Osteoblast (primary cell): ENCODE data around the gene MRPL39. TPM values are rescaled to one million over a fixed set of nuclear protein-coding genes. Genes with fewer than 3 reads are reported as not detected.

Experiments used
- DNase-seq: peaks from one replicate; pipeline ENCODE4 v3.0.0; 2011; ENCODE audit warnings: low spot score, mixed read lengths; ENCODE audit not compliant: insufficient read length; ENCODE audit errors: missing footprints
- H2AFZ ChIP-seq: 2 replicates; pipeline ENCODE4 v1.6.0; 2011; ENCODE audit warnings: mild to moderate bottlenecking, low read length
- H3K27ac ChIP-seq: 2 replicates; pipeline ENCODE4 v1.5.1; 2011; ENCODE audit warnings: mild to moderate bottlenecking, low read depth, low read length, moderate library complexity
- H3K27me3 ChIP-seq: 2 replicates; pipeline ENCODE4 v1.6.0; 2012; ENCODE audit warnings: mild to moderate bottlenecking, control low read depth, inconsistent platforms, low read length, moderate library complexity; ENCODE audit not compliant: insufficient read depth
- H3K36me3 ChIP-seq: 2 replicates; pipeline ENCODE4 v1.5.1; 2011; ENCODE audit warnings: mild to moderate bottlenecking, low read length, control low read depth, moderate library complexity; ENCODE audit not compliant: insufficient read depth
- H3K4me1 ChIP-seq: 2 replicates; pipeline ENCODE4 v1.5.1; 2011; ENCODE audit warnings: mild to moderate bottlenecking, low read length, control low read depth, moderate library complexity; ENCODE audit not compliant: insufficient read depth
- H3K4me2 ChIP-seq: 2 replicates; pipeline ENCODE4 v1.6.0; 2011; ENCODE audit warnings: mild to moderate bottlenecking, low read length; ENCODE audit not compliant: insufficient read depth
- H3K4me3 ChIP-seq: fragments of 200-600 bp; sonication (generic); 3 replicates; pipeline ENCODE4 v1.5.1; 2012; ENCODE audit warnings: mild to moderate bottlenecking, low read length, inconsistent platforms; ENCODE audit not compliant: insufficient read depth
- H3K79me2 ChIP-seq: 2 replicates; pipeline ENCODE4 v1.6.0; 2012; ENCODE audit warnings: mild to moderate bottlenecking, low read length, control low read depth, inconsistent platforms; ENCODE audit not compliant: insufficient read depth
- H3K9me3 ChIP-seq: 2 replicates; pipeline ENCODE4 v1.5.1; 2011; ENCODE audit warnings: low read depth, low read length, control low read depth
- H4K20me1 ChIP-seq: 2 replicates; pipeline ENCODE4 v1.6.0; 2012; ENCODE audit warnings: mild to moderate bottlenecking, low read length, control low read depth; ENCODE audit not compliant: insufficient read depth
- total RNA-seq: library from RNA; depleted of rRNA; stranded (reverse); fragments of >200 nt; gene quantifications from 2 replicates; pipeline ENCODE4 v1.2.3, GENCODE V29; 2012
- TF ChIP-seq, protein P1 (sequence below): IDR thresholded peaks from 2 replicates; pipeline ENCODE4 v1.5.1; 2011; ENCODE audit warnings: mild to moderate bottlenecking, low read depth, low read length, moderate library complexity; ENCODE audit errors: extremely low read depth

Gene MRPL39
- total RNA-seq, 1 donor, result 28.2 TPM

DNA sequence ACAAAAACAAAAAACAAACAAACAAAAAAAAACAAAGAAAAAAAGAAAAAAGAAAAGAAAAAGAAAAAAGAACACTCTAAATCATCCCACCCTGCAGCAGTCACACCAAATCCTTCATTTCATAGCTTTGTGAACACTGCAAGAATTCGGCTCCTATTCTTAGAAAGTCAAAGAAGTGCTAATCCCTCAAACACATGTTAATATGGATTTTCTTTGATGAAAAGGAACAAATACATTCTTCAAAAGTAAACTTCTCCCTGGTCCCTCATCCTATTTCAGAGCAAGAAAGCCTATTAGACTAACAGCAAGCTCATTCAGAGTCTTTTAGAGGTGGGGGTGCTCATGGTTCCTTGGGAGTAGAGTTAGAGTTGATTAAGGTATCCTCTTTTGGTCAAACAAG, 7.2 kb upstream of the MRPL39 start:
- Histone ChIP-seq H3K36me3 (no peaks in the 10 kb centered on the region), H3K9me3 (no peaks in the 10 kb centered on the region), H2AFZ (no peak overlapping the region), H4K20me1 (no peaks in the 10 kb centered on the region), H3K4me1 (no peaks in the 10 kb centered on the region), H3K27ac (no peak overlapping the region), H3K4me3 (no peak overlapping the region), H3K79me2 (no peaks in the 10 kb centered on the region), H3K27me3 (no peaks in the 10 kb centered on the region), H3K4me2 (no peak overlapping the region)
- TF ChIP-seq, protein P1, sequence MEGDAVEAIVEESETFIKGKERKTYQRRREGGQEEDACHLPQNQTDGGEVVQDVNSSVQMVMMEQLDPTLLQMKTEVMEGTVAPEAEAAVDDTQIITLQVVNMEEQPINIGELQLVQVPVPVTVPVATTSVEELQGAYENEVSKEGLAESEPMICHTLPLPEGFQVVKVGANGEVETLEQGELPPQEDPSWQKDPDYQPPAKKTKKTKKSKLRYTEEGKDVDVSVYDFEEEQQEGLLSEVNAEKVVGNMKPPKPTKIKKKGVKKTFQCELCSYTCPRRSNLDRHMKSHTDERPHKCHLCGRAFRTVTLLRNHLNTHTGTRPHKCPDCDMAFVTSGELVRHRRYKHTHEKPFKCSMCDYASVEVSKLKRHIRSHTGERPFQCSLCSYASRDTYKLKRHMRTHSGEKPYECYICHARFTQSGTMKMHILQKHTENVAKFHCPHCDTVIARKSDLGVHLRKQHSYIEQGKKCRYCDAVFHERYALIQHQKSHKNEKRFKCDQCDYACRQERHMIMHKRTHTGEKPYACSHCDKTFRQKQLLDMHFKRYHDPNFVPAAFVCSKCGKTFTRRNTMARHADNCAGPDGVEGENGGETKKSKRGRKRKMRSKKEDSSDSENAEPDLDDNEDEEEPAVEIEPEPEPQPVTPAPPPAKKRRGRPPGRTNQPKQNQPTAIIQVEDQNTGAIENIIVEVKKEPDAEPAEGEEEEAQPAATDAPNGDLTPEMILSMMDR, result no peak
- DNase-seq, result no peak

DNA sequence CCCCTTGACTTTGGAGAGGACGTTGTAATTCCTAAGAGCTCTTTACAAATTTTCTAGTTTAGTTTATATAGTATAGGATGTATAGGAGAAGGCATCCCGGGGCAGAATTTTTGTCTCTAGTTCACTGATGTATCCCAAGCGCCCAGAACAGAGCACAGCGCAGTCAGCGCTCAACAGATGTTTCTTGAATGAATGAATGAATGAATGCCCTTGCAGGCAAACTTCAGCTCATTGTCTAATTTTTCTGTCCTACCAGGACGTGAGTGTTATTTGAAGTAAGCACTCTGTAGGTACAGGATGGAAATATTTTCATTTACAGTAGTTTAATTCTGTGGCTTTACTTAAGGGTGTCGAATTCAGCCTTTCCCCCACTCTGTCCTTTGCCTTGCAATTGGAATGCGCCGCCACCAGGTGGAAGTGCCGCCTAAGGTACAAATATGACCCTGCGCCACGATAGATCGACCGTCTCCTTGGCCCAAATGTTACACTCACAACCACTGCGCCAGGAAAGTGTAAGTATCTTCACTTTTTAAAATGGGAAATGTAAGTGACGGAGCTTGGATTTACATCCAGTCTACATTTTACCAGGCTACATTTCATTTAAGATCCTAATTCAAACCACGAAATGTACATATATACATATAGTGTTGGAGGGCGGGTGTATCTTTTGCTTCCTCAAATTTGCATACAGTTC, 910 bp upstream of the MRPL39 start:
- TF ChIP-seq, protein P1, result peak; percentile 98

DNA sequence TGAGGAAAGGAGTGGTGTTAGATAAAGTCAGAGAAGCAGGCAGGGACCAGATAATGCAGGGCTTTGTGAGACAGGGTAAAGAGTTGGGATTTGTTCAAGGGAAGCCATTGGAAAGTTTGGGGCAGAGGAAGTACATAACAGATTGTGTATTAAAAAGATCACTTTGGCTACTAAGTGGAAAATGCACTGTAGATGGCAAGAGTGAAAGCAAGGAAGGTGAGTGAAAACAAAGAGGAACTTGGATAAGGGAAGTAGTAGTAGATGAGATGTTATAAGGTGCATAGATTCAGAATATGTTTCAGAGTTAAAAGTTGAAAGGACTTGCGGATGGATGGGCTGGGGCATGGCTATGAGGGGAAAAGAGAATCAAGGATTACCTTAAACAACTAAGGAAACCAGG, 17.4 kb downstream of the MRPL39 start:
- Histone ChIP-seq H2AFZ (no peak overlapping the region), H3K27ac (no peak overlapping the region)

More for the DNA sequence above, 910 bp upstream of the MRPL39 start:
- Histone ChIP-seq H3K27ac (peak overlapping the region; percentile 53), H2AFZ (peak overlapping the region; percentile 98), H4K20me1 (no peaks in the 10 kb centered on the region), H3K36me3 (peaks cover 17% of the 10 kb centered on the region), H3K9me3 (no peaks in the 10 kb centered on the region), H3K4me1 (peaks cover 15% of the 10 kb centered on the region), H3K4me3 (peak overlapping the region; percentile 96), H3K79me2 (peaks cover 27% of the 10 kb centered on the region), H3K4me2 (peak overlapping the region; percentile 100), H3K27me3 (no peaks in the 10 kb centered on the region)
- peak; percentile 87 for DNase-seq

DNA sequence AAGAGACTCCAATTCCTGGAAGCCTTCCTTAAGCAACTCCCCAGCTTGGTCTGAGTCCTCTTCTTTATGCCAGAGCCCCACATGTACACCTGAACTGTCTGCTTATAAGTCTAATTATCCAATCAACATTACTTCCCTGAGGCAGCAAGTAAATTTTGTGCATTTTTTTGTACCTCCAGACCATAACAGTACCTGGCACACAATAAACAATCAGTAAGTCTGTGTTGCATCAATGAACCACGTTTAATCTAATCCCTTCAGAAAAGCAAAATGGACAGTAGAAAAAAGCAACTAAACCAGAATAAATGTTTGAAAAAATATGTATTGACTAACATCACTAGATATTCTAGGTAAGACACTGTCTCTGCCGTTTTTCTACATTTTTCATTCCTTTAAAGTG, 20.5 kb downstream of the MRPL39 start:
- DNase-seq, result no peak
- H3K27ac ChIP-seq, result no peak overlapping the region
- H3K36me3 ChIP-seq, result peaks cover 7% of the 10 kb centered on the region
- H3K27me3 ChIP-seq, result no peaks in the 10 kb centered on the region
- no peak overlapping the region for H3K4me2 ChIP-seq
- H3K4me1 ChIP-seq, result no peaks in the 10 kb centered on the region
- H2AFZ ChIP-seq, result no peak overlapping the region
- H3K79me2 ChIP-seq, result no peaks in the 10 kb centered on the region
- no peak overlapping the region for H3K4me3 ChIP-seq
- TF ChIP-seq, protein P1, result no peak
- no peaks in the 10 kb centered on the region for H4K20me1 ChIP-seq
- H3K9me3 ChIP-seq, result no peaks in the 10 kb centered on the region

More for the DNA sequence above, 17.4 kb downstream of the MRPL39 start:
- no peak for DNase-seq
- TF ChIP-seq, protein P1, result no peak
- Histone ChIP-seq H3K27me3 (no peaks in the 10 kb centered on the region), H3K4me1 (no peaks in the 10 kb centered on the region), H3K79me2 (no peaks in the 10 kb centered on the region), H3K4me2 (no peak overlapping the region), H4K20me1 (no peaks in the 10 kb centered on the region), H3K4me3 (no peak overlapping the region), H3K36me3 (peaks cover 30% of the 10 kb centered on the region), H3K9me3 (no peaks in the 10 kb centered on the region)
